ENCODE results near the gene SRL.

Gene SRL

DNA sequence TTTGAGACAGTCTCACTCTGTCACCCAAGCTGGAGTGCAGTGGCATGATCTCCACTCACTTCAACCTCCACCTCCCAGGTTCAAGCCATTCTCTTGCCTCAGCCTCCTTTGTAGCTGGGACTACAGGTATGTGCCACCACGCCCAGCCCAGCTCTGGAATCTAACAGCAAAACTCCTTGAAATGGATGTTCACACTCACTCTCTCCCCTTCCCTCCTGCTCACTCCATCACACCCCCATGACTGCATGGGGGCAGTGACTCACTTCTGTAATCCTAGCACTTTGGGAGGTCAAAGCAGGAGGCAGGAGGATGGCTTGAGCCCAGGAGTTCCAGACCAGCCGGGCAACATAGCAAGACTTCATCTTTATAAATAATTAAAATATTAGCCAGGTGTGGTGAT is 42.1 kb upstream of the SRL start:
- Histone ChIP-seq H4K91ac (ENCODE audit: low read depth, low read length, poor library complexity) (no peak overlapping the region), H2BK120ac (ENCODE audit: low read depth, low read length) (no peak overlapping the region), H3K79me1 (ENCODE audit: low read depth, low read length) (peaks cover 4% of the 10 kb centered on the region), H3K27ac (replicated peaks; ENCODE audit: low read length) (no peak overlapping the region), H2BK12ac (ENCODE audit: low read length) (no peak overlapping the region), H3K4me2 (ENCODE audit: insufficient read depth, low read length, poor library complexity, severe bottlenecking) (no peak overlapping the region), H2AFZ (ENCODE audit: low read length) (no peak overlapping the region), H2BK5ac (ENCODE audit: low read length) (no peak overlapping the region), H3K14ac (ENCODE audit: low read length) (no peak overlapping the region), H2AK5ac (ENCODE audit: low read depth, low read length) (no peak overlapping the region), H3K23ac (ENCODE audit: low read depth, low read length, poor library complexity) (no peak overlapping the region), H2BK15ac (ENCODE audit: low read length) (no peak overlapping the region), H3K4me1 (ENCODE audit: control insufficient read depth in 2 of 2, insufficient read depth in 1 of 2, low read depth in 1 of 2, low read length in 2 of 2) (peaks cover 0 to 2% of the 10 kb centered on the region in 2 donors), H3K4me3 (ENCODE audit: low read length in 2 of 2) (no peak overlapping the region), H3K9me3 (replicated peaks in 1 of 2; ENCODE audit: control insufficient read depth in 2 of 2, insufficient read depth in 1 of 2, low read depth in 1 of 2, low read length in 2 of 2) (peaks cover 3 to 10% of the 10 kb centered on the region in 2 donors), H3K36me3 (replicated peaks in 1 of 2; ENCODE audit: control insufficient read depth in 2 of 2, insufficient read depth in 2 of 2, low read length in 2 of 2) (no peaks in the 10 kb centered on the region), H4K8ac (ENCODE audit: low read depth, low read length) (no peak overlapping the region), H3K27me3 (ENCODE audit: control insufficient read depth in 3 of 3, insufficient read depth in 3 of 3, low read depth in 1 of 3, low read length in 3 of 3) (no peaks in the 10 kb centered on the region), H3K9ac (ENCODE audit: low read depth, low read length, poor library complexity) (no peak overlapping the region), H3K18ac (ENCODE audit: low read length) (no peak overlapping the region), H3K4ac (ENCODE audit: low read length) (no peak overlapping the region)
- no peak for DNase-seq (ENCODE audit: low spot score)
- WGBS, 2 donors (ENCODE audit: extremely low coverage in 2 of 2, insufficient read length in 2 of 2, insufficient replicate concordance in 1 of 2), result no CpG with 5 or more reads among the region's 2 CpGs

DNA sequence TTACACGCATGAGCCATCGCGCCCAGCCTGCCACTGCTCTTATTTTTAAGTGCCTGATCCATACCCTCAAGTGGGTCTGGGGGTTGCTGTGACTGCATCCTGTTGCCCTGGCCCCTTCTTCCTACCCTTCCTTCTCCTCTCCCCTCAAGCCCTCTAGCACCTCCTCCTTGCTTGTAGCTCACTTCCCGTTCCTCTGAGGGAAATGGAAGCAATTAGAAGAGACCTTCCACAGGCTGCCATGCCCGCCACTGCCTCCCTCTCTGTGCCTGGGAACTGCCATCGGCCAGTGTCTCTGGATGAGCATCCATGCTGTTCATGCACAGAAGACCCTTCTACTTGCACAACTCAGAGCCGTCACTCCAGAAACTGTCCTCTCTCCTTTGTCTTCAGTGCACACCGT is 41.6 kb upstream of the SRL start:
- WGBS, 2 donors (ENCODE audit: extremely low coverage in 2 of 2, insufficient read length in 2 of 2, insufficient replicate concordance in 1 of 2), result no CpG with 5 or more reads among the region's 8 CpGs
- no peak overlapping the region for H2AFZ ChIP-seq (ENCODE audit: low read length)
- no peak overlapping the region for H2BK5ac ChIP-seq (ENCODE audit: low read length)

DNA sequence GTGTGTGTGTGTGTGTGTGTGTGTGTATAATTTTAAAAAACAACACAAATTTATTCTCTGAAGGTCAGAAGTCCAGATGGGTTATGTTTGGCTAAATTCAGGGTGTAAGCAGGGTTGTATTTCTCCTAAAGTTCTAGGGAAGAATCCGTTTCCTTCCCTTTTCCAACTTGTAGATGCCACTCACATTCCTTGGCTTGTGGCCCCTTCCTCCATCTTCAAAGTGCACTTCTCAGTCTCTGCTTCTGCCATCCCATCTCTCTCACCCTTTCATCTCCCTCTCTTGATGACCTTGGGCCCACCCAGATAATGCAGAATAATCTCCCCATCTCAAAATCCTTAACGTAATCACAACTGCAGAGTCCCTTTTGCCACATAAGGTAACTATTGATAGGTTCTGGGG is 38.7 kb upstream of the SRL start:
- Histone ChIP-seq H3K9ac (ENCODE audit: low read depth, low read length, poor library complexity) (no peak overlapping the region), H2AFZ (ENCODE audit: low read length) (no peak overlapping the region), H4K8ac (ENCODE audit: low read depth, low read length) (no peak overlapping the region), H3K23ac (ENCODE audit: low read depth, low read length, poor library complexity) (no peak overlapping the region), H2AK5ac (ENCODE audit: low read depth, low read length) (no peak overlapping the region), H3K4ac (ENCODE audit: low read length) (no peak overlapping the region), H3K18ac (ENCODE audit: low read length) (no peak overlapping the region), H2BK12ac (ENCODE audit: low read length) (no peak overlapping the region), H3K79me1 (ENCODE audit: low read depth, low read length) (peaks cover 5% of the 10 kb centered on the region), H3K27me3 (ENCODE audit: control insufficient read depth in 3 of 3, insufficient read depth in 3 of 3, low read depth in 1 of 3, low read length in 3 of 3) (no peaks in the 10 kb centered on the region), H3K36me3 (replicated peaks in 1 of 2; ENCODE audit: control insufficient read depth in 2 of 2, insufficient read depth in 2 of 2, low read length in 2 of 2) (no peaks in the 10 kb centered on the region), H3K4me2 (ENCODE audit: insufficient read depth, low read length, poor library complexity, severe bottlenecking) (no peak overlapping the region), H3K4me1 (ENCODE audit: control insufficient read depth in 2 of 2, insufficient read depth in 1 of 2, low read depth in 1 of 2, low read length in 2 of 2) (no peaks in the 10 kb centered on the region), H2BK120ac (ENCODE audit: low read depth, low read length) (no peak overlapping the region), H2BK5ac (ENCODE audit: low read length) (no peak overlapping the region), H3K9me3 (replicated peaks in 1 of 2; ENCODE audit: control insufficient read depth in 2 of 2, insufficient read depth in 1 of 2, low read depth in 1 of 2, low read length in 2 of 2) (peaks cover 3 to 10% of the 10 kb centered on the region in 2 donors), H4K91ac (ENCODE audit: low read depth, low read length, poor library complexity) (no peak overlapping the region), H2BK15ac (ENCODE audit: low read length) (no peak overlapping the region), H3K14ac (ENCODE audit: low read length) (no peak overlapping the region), H3K4me3 (ENCODE audit: low read length in 2 of 2) (no peak overlapping the region), H3K27ac (replicated peaks; ENCODE audit: low read length) (no peak overlapping the region)
- WGBS, 2 donors (ENCODE audit: extremely low coverage in 2 of 2, insufficient read length in 2 of 2, insufficient replicate concordance in 1 of 2), result no CpG with 5 or more reads among the region's 2 CpGs
- DNase-seq (ENCODE audit: low spot score), result no peak

More for the DNA sequence above, 41.6 kb upstream of the SRL start:
- Histone ChIP-seq H3K4me1 (ENCODE audit: control insufficient read depth in 2 of 2, insufficient read depth in 1 of 2, low read depth in 1 of 2, low read length in 2 of 2) (peaks cover 0 to 2% of the 10 kb centered on the region in 2 donors), H2BK120ac (ENCODE audit: low read depth, low read length) (no peak overlapping the region), H3K27me3 (ENCODE audit: control insufficient read depth in 3 of 3, insufficient read depth in 3 of 3, low read depth in 1 of 3, low read length in 3 of 3) (no peaks in the 10 kb centered on the region), H3K4me2 (ENCODE audit: insufficient read depth, low read length, poor library complexity, severe bottlenecking) (no peak overlapping the region), H2AK5ac (ENCODE audit: low read depth, low read length) (no peak overlapping the region), H4K91ac (ENCODE audit: low read depth, low read length, poor library complexity) (no peak overlapping the region), H2BK12ac (ENCODE audit: low read length) (no peak overlapping the region), H3K4ac (ENCODE audit: low read length) (no peak overlapping the region), H3K4me3 (ENCODE audit: low read length in 2 of 2) (no peak overlapping the region), H3K9me3 (replicated peaks in 1 of 2; ENCODE audit: control insufficient read depth in 2 of 2, insufficient read depth in 1 of 2, low read depth in 1 of 2, low read length in 2 of 2) (peaks cover 3 to 10% of the 10 kb centered on the region in 2 donors), H3K9ac (ENCODE audit: low read depth, low read length, poor library complexity) (no peak overlapping the region), H3K79me1 (ENCODE audit: low read depth, low read length) (peaks cover 4% of the 10 kb centered on the region), H4K8ac (ENCODE audit: low read depth, low read length) (no peak overlapping the region), H3K27ac (replicated peaks; ENCODE audit: low read length) (no peak overlapping the region), H3K36me3 (replicated peaks in 1 of 2; ENCODE audit: control insufficient read depth in 2 of 2, insufficient read depth in 2 of 2, low read length in 2 of 2) (no peaks in the 10 kb centered on the region), H2BK15ac (ENCODE audit: low read length) (peak overlapping the region; percentile 89), H3K14ac (ENCODE audit: low read length) (no peak overlapping the region), H3K23ac (ENCODE audit: low read depth, low read length, poor library complexity) (no peak overlapping the region), H3K18ac (ENCODE audit: low read length) (peak overlapping the region; percentile 52)
- no peak for DNase-seq (ENCODE audit: low spot score)

GRCh38 chr16:4277987-4278513 is 36.2 kb upstream of the SRL start:
- no peak overlapping the region for H2BK5ac ChIP-seq (ENCODE audit: low read length)
- H2AK5ac ChIP-seq (ENCODE audit: low read depth, low read length), result no peak overlapping the region
- no peak overlapping the region for H3K18ac ChIP-seq (ENCODE audit: low read length)
- no peaks in the 10 kb centered on the region for H3K36me3 ChIP-seq (replicated peaks in 1 of 2; ENCODE audit: control insufficient read depth in 2 of 2, insufficient read depth in 2 of 2, low read length in 2 of 2)
- no peaks in the 10 kb centered on the region for H3K4me1 ChIP-seq (ENCODE audit: control insufficient read depth in 2 of 2, insufficient read depth in 1 of 2, low read depth in 1 of 2, low read length in 2 of 2)
- peaks cover 1% of the 10 kb centered on the region for H3K79me1 ChIP-seq (ENCODE audit: low read depth, low read length)
- no CpG with 5 or more reads among the region's 2 CpGs for WGBS, 2 donors (ENCODE audit: extremely low coverage in 2 of 2, insufficient read length in 2 of 2, insufficient replicate concordance in 1 of 2)
- no peak overlapping the region for H3K4me3 ChIP-seq (ENCODE audit: low read length in 2 of 2)
- H2BK120ac ChIP-seq (ENCODE audit: low read depth, low read length), result no peak overlapping the region
- H4K8ac ChIP-seq (ENCODE audit: low read depth, low read length), result no peak overlapping the region
- H3K14ac ChIP-seq (ENCODE audit: low read length), result no peak overlapping the region
- no peak overlapping the region for H2BK12ac ChIP-seq (ENCODE audit: low read length)
- no peak overlapping the region for H3K4me2 ChIP-seq (ENCODE audit: insufficient read depth, low read length, poor library complexity, severe bottlenecking)
- H2AFZ ChIP-seq (ENCODE audit: low read length), result no peak overlapping the region
- H3K9ac ChIP-seq (ENCODE audit: low read depth, low read length, poor library complexity), result no peak overlapping the region
- no peak overlapping the region for H4K91ac ChIP-seq (ENCODE audit: low read depth, low read length, poor library complexity)
- no peak overlapping the region for H3K4ac ChIP-seq (ENCODE audit: low read length)
- no peak overlapping the region for H3K23ac ChIP-seq (ENCODE audit: low read depth, low read length, poor library complexity)
- peaks cover 3 to 10% of the 10 kb centered on the region in 2 donors for H3K9me3 ChIP-seq (replicated peaks in 1 of 2; ENCODE audit: control insufficient read depth in 2 of 2, insufficient read depth in 1 of 2, low read depth in 1 of 2, low read length in 2 of 2)
- no peak for DNase-seq (ENCODE audit: low spot score)
- no peaks in the 10 kb centered on the region for H3K27me3 ChIP-seq (ENCODE audit: control insufficient read depth in 3 of 3, insufficient read depth in 3 of 3, low read depth in 1 of 3, low read length in 3 of 3)
- no peak overlapping the region for H3K27ac ChIP-seq (replicated peaks; ENCODE audit: low read length)
- H2BK15ac ChIP-seq (ENCODE audit: low read length), result no peak overlapping the region

Measured in neuronal stem cell (in vitro differentiated cells).